Hematopoietic multipotent progenitor cell treated with erythropoietin and hydrocortisone succinate and interleukin-3 and kit ligand, for 17 days (in vitro differentiated cells): ENCODE data around the gene NR3C1.

ENCODE experiments used
- DNase-seq: peaks from one replicate; pipeline ENCODE4 v3.0.0-alpha.2; 2015; ENCODE audit warnings: low spot score

NR3C1 gene

GRCh38 chr5:143311428-143311827, 92.1 kb downstream of the NR3C1 start:
- no peak for DNase-seq

GRCh38 chr5:143309661-143310431, 93.6 kb downstream of the NR3C1 start:
- DNase-seq, result no peak

GRCh38 chr5:143308731-143309130, 94.8 kb downstream of the NR3C1 start:
- DNase-seq, result no peak

- DNase-seq, result no peak
These were observed 97.4 kb downstream of the NR3C1 start for GRCh38 chr5:143306040-143306439.

GRCh38 chr5:143304836-143305475, 98.5 kb downstream of the NR3C1 start:
- no peak for DNase-seq

- no peak for DNase-seq
These were observed 101.0 kb downstream of the NR3C1 start for GRCh38 chr5:143302341-143303045.

GRCh38 chr5:143297756-143298155, 105.7 kb downstream of the NR3C1 start:
- DNase-seq, result no peak

GRCh38 chr5:143290125-143290524, 113.4 kb downstream of the NR3C1 start:
- DNase-seq, result no peak

- DNase-seq, result no peak
These were observed 119.0 kb downstream of the NR3C1 start for GRCh38 chr5:143284521-143284920.

- DNase-seq, result no peak
These were observed 119.5 kb downstream of the NR3C1 start for GRCh38 chr5:143284002-143284401.

- DNase-seq, result no peak
These were observed 122.3 kb downstream of the NR3C1 start for GRCh38 chr5:143281226-143281625.

GRCh38 chr5:143279698-143280097, 123.8 kb downstream of the NR3C1 start:
- DNase-seq, result no peak

- no peak for DNase-seq
These were observed 126.0 kb downstream of the NR3C1 start for GRCh38 chr5:143277536-143277935.

GRCh38 chr5:143275512-143276363, 127.7 kb downstream of the NR3C1 start:
- DNase-seq, result no peak

GRCh38 chr5:143274952-143275351, 128.5 kb downstream of the NR3C1 start:
- DNase-seq, result peak; percentile 33

- no peak for DNase-seq
These were observed 132.1 kb downstream of the NR3C1 start for GRCh38 chr5:143271431-143271830.

- no peak for DNase-seq
These were observed 135.1 kb downstream of the NR3C1 start for GRCh38 chr5:143268388-143268787.

GRCh38 chr5:143267186-143267585, 136.3 kb downstream of the NR3C1 start:
- DNase-seq, result no peak

GRCh38 chr5:143265995-143266394, 137.5 kb downstream of the NR3C1 start:
- no peak for DNase-seq

- no peak for DNase-seq
These were observed 140.1 kb downstream of the NR3C1 start for GRCh38 chr5:143263272-143263810.

- DNase-seq, result no peak
These were observed 140.9 kb downstream of the NR3C1 start for GRCh38 chr5:143262393-143263174.
